Body of pancreas (tissue), 4 donors: Measurements from ENCODE around the gene KCTD5. TPM values are rescaled to one million over a fixed set of nuclear protein-coding genes. Genes with fewer than 3 reads are reported as not detected.

Experiments
- ATAC-seq: fragments of 150-250 bp; one replicate; pipeline ENCODE4 v1.9.1; 2016
- DNase-seq, 4 donors: peaks; one replicate each; pipeline ENCODE4 v3.0.0-alpha.2; 2019
- H3K27ac ChIP-seq, 4 donors: fragments of 200-600 bp; sonication (generic); 1 replicate in 3 of 4; 2 replicates in 1 of 4; pipeline versions ENCODE4 v1.5.1 to v1.6.1; 2016 to 2019; ENCODE audit warnings: mild to moderate bottlenecking in 1 of 4, mixed read lengths in 1 of 4, moderate library complexity in 1 of 4
- H3K27me3 ChIP-seq, 2 donors: fragments of 200-600 bp; sonication (generic); one replicate each; pipeline ENCODE4 v1.6.0; 2016; ENCODE audit warnings: mild to moderate bottlenecking in 1 of 2
- H3K36me3 ChIP-seq, 2 donors: fragments of 200-600 bp; sonication (generic); replicated peaks in 1 of 2; 2 replicates each; pipeline ENCODE4 v1.5.1; 2016; ENCODE audit warnings: low read depth in 2 of 2; ENCODE audit not compliant: insufficient read depth in 1 of 2
- H3K4me1 ChIP-seq: fragments of 200-600 bp; sonication (generic); one replicate; pipeline ENCODE4 v1.6.0; 2016
- H3K4me3 ChIP-seq, 2 donors: fragments of 200-600 bp; sonication (generic); 1 replicate in 1 of 2; 2 replicates in 1 of 2; pipeline ENCODE4 v1.5.1; 2016 to 2019
- H3K9me3 ChIP-seq, 3 donors: fragments of 200-600 bp; sonication (generic); 1 replicate in 2 of 3; 2 replicates in 1 of 3; pipeline ENCODE4 v1.5.1; 2016
- CTCF ChIP-seq, 7 experiments: fragments of 450-650 bp in 4 of 7; fragments of 200-600 bp in 3 of 7; sonication (generic) in 3 of 7; IDR thresholded peaks; one replicate each; pipeline ENCODE4 v1.5.1; 2016 to 2019; ENCODE audit warnings: antibody characterized with exemption in 7 of 7
- POLR2A ChIP-seq, 3 donors: fragments of 450-650 bp; IDR thresholded peaks; one replicate each; pipeline ENCODE4 v1.6.1; 2016; ENCODE audit warnings: antibody characterized with exemption in 3 of 3, mild to moderate bottlenecking in 2 of 3
- WGBS, 2 donors: methylation state at CpG; one replicate each; pipeline ENCODE4 v1.1.5; 2017; 5-methylcytosine and 5-hydroxymethylcytosine counted together
- intact Hi-C: fragments of 100-400 bp; cut with DNase I; formaldehyde crosslinking; loops from one replicate; pipeline ENCODE4 v1.15.1; 2023
- total RNA-seq, 2 donors: library from RNA; depleted of rRNA; stranded (reverse); fragments of >200 nt; gene quantifications; one replicate each; pipeline ENCODE4 v1.1.0, GENCODE V29; 2016

The KCTD5 gene
- total RNA-seq, 2 donors from 2014 or later, result 6.2 to 7.3 TPM

- Histone ChIP-seq H3K27ac (no peak overlapping the region), H3K4me1 (no peaks in the 10 kb centered on the region), H3K27me3 (no peaks in the 10 kb centered on the region), H3K9me3 (no peaks in the 10 kb centered on the region), H3K4me3 (no peak overlapping the region), H3K36me3 (no peaks in the 10 kb centered on the region)
- intact Hi-C loops, result no loop called here
- no peak for TF ChIP-seq CTCF (IDR thresholded peaks at IDR 0.05)
- no peak for TF ChIP-seq POLR2A (IDR thresholded peaks at IDR 0.05)
- DNase-seq, result no peak
- 52 to 60% methylated on average over 5 to 7 of the region's 7 CpGs for WGBS, 2 donors
- ATAC-seq, result no peak
Observed at GRCh38 chr16:2737895-2738418, 55.6 kb downstream of the KCTD5 start.

GRCh38 chr16:2738615-2739014, 56.3 kb downstream of the KCTD5 start:
- WGBS, 2 donors, result 82% methylated on average over 5 of the region's 5 CpGs; no CpG with 5 or more reads in 1 of the 2 donors
- no peaks in the 10 kb centered on the region for H3K9me3 ChIP-seq
- no peaks in the 10 kb centered on the region for H3K36me3 ChIP-seq
- no peak overlapping the region for H3K4me3 ChIP-seq
- H3K4me1 ChIP-seq, result no peaks in the 10 kb centered on the region
- no peak overlapping the region for H3K27ac ChIP-seq
- no peaks in the 10 kb centered on the region for H3K27me3 ChIP-seq
- no peak for TF ChIP-seq CTCF (IDR thresholded peaks at IDR 0.05)
- TF ChIP-seq POLR2A (IDR thresholded peaks at IDR 0.05), result no peak
- intact Hi-C loops, result no loop called here
- DNase-seq, result no peak
- ATAC-seq, result no peak

- TF ChIP-seq CTCF (IDR thresholded peaks at IDR 0.05) (no peak), POLR2A (IDR thresholded peaks at IDR 0.05) (no peak)
- intact Hi-C loops, result no loop called here
- Histone ChIP-seq H3K4me1 (no peaks in the 10 kb centered on the region), H3K9me3 (no peaks in the 10 kb centered on the region), H3K36me3 (no peaks in the 10 kb centered on the region), H3K27me3 (no peaks in the 10 kb centered on the region), H3K4me3 (no peak overlapping the region), H3K27ac (no peak overlapping the region)
- WGBS, 2 donors, result 66 to 68% methylated on average over 3 to 5 of the region's 8 CpGs
- ATAC-seq, result no peak
- no peak for DNase-seq
Observed at GRCh38 chr16:2739625-2740430, 57.5 kb downstream of the KCTD5 start.

GRCh38 chr16:2740476-2740875, 58.2 kb downstream of the KCTD5 start:
- no peak for DNase-seq
- Histone ChIP-seq H3K4me3 (no peak overlapping the region), H3K27me3 (no peaks in the 10 kb centered on the region), H3K4me1 (no peaks in the 10 kb centered on the region), H3K36me3 (no peaks in the 10 kb centered on the region), H3K9me3 (no peaks in the 10 kb centered on the region), H3K27ac (no peak overlapping the region)
- intact Hi-C loops, result no loop called here
- ATAC-seq, result no peak
- WGBS, 2 donors, result 81 to 88% methylated on average over 6 of the region's 6 CpGs
- TF ChIP-seq POLR2A (IDR thresholded peaks at IDR 0.05) (no peak), CTCF (IDR thresholded peaks at IDR 0.05) (no peak)

GRCh38 chr16:2741168-2741567, 58.8 kb downstream of the KCTD5 start:
- TF ChIP-seq CTCF (IDR thresholded peaks at IDR 0.05), result no peak
- no peak for TF ChIP-seq POLR2A (IDR thresholded peaks at IDR 0.05)
- Histone ChIP-seq H3K27me3 (no peaks in the 10 kb centered on the region), H3K27ac (no peak overlapping the region), H3K36me3 (no peaks in the 10 kb centered on the region), H3K4me3 (no peak overlapping the region), H3K4me1 (no peaks in the 10 kb centered on the region), H3K9me3 (no peaks in the 10 kb centered on the region)
- intact Hi-C loops, result no loop called here
- DNase-seq, result no peak
- no peak for ATAC-seq
- 84 to 90% methylated on average over 3 to 4 of the region's 4 CpGs for WGBS, 2 donors
